ENCODE data around the gene GALNT17. TPM values are rescaled to one million over a fixed set of nuclear protein-coding genes. Genes with fewer than 3 reads are reported as not detected.

The GALNT17 gene
- total RNA-seq, 1 donor = 0.36 TPM

- DNase-seq (ENCODE audit: insufficient read length, low spot score, missing footprints) = no peak
- TF ChIP-seq, protein P1, sequence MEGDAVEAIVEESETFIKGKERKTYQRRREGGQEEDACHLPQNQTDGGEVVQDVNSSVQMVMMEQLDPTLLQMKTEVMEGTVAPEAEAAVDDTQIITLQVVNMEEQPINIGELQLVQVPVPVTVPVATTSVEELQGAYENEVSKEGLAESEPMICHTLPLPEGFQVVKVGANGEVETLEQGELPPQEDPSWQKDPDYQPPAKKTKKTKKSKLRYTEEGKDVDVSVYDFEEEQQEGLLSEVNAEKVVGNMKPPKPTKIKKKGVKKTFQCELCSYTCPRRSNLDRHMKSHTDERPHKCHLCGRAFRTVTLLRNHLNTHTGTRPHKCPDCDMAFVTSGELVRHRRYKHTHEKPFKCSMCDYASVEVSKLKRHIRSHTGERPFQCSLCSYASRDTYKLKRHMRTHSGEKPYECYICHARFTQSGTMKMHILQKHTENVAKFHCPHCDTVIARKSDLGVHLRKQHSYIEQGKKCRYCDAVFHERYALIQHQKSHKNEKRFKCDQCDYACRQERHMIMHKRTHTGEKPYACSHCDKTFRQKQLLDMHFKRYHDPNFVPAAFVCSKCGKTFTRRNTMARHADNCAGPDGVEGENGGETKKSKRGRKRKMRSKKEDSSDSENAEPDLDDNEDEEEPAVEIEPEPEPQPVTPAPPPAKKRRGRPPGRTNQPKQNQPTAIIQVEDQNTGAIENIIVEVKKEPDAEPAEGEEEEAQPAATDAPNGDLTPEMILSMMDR (IDR thresholded peaks at IDR 0.05; ENCODE audit: extremely low read depth, low read depth, low read length) = no peak
- H3K4me1 ChIP-seq (ENCODE audit: insufficient read depth, low read length) = no peaks in the 10 kb centered on the region
Observed at GRCh38 chr7:71611986-71612385, 480.0 kb downstream of the GALNT17 start.

DNA sequence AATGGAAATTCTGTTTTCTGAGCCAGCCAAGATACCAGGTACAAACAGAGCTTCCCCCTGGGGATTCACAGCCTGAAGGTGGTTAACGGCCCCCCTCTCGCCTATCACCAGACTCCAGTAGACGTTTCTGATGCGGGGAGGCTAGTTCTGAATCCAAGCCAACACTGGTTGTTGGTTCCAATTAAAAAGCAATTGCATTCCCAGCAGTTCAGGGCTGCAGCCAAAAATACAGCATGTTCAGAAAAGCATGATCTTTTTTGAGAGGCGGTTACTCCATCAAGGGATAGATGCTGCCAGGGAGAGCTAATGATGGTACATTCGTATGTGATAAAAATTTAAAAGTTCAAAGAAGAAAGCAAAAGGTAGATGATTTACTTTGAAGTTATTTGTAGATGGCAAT, 481.0 kb downstream of the GALNT17 start:
- TF ChIP-seq, protein P1 (IDR thresholded peaks at IDR 0.05; ENCODE audit: extremely low read depth, low read depth, low read length) = no peak
- Histone ChIP-seq H3K4me3 (ENCODE audit: insufficient read depth, low read length) (no peak overlapping the region), H3K4me1 (ENCODE audit: insufficient read depth, low read length) (no peaks in the 10 kb centered on the region), H3K9me3 (ENCODE audit: low read depth, low read length) (no peaks in the 10 kb centered on the region), H3K27ac (ENCODE audit: low read depth, low read length) (no peak overlapping the region), H3K36me3 (ENCODE audit: insufficient read depth, low read length) (no peaks in the 10 kb centered on the region), H3K79me2 (ENCODE audit: insufficient read depth, low read length) (no peaks in the 10 kb centered on the region), H2AFZ (ENCODE audit: low read length) (no peak overlapping the region), H4K20me1 (ENCODE audit: insufficient read depth, low read length) (no peaks in the 10 kb centered on the region), H3K27me3 (ENCODE audit: insufficient read depth, low read length) (no peaks in the 10 kb centered on the region), H3K4me2 (ENCODE audit: insufficient read depth, low read length) (no peak overlapping the region)
- DNase-seq (ENCODE audit: insufficient read length, low spot score, missing footprints) = no peak

More at GRCh38 chr7:71611986-71612385, 480.0 kb downstream of the GALNT17 start:
- H3K36me3 ChIP-seq (ENCODE audit: insufficient read depth, low read length) = no peaks in the 10 kb centered on the region
- H4K20me1 ChIP-seq (ENCODE audit: insufficient read depth, low read length) = no peaks in the 10 kb centered on the region
- no peak overlapping the region for H3K4me2 ChIP-seq (ENCODE audit: insufficient read depth, low read length)
- H3K4me3 ChIP-seq (ENCODE audit: insufficient read depth, low read length) = no peak overlapping the region
- H2AFZ ChIP-seq (ENCODE audit: low read length) = no peak overlapping the region
- H3K27me3 ChIP-seq (ENCODE audit: insufficient read depth, low read length) = no peaks in the 10 kb centered on the region
- H3K9me3 ChIP-seq (ENCODE audit: low read depth, low read length) = no peaks in the 10 kb centered on the region
- H3K27ac ChIP-seq (ENCODE audit: low read depth, low read length) = no peak overlapping the region
- no peaks in the 10 kb centered on the region for H3K79me2 ChIP-seq (ENCODE audit: insufficient read depth, low read length)

- TF ChIP-seq, protein P1 (IDR thresholded peaks at IDR 0.05; ENCODE audit: extremely low read depth, low read depth, low read length) = no peak
- Histone ChIP-seq H3K36me3 (ENCODE audit: insufficient read depth, low read length) (no peaks in the 10 kb centered on the region), H3K4me2 (ENCODE audit: insufficient read depth, low read length) (no peak overlapping the region), H3K9me3 (ENCODE audit: low read depth, low read length) (no peaks in the 10 kb centered on the region), H3K4me1 (ENCODE audit: insufficient read depth, low read length) (no peaks in the 10 kb centered on the region), H3K79me2 (ENCODE audit: insufficient read depth, low read length) (no peaks in the 10 kb centered on the region), H3K4me3 (ENCODE audit: insufficient read depth, low read length) (no peak overlapping the region), H2AFZ (ENCODE audit: low read length) (no peak overlapping the region), H3K27ac (ENCODE audit: low read depth, low read length) (no peak overlapping the region), H4K20me1 (ENCODE audit: insufficient read depth, low read length) (no peaks in the 10 kb centered on the region), H3K27me3 (ENCODE audit: insufficient read depth, low read length) (no peaks in the 10 kb centered on the region)
- no peak for DNase-seq (ENCODE audit: insufficient read length, low spot score, missing footprints)
Observed at GRCh38 chr7:71613313-71613712, 481.4 kb downstream of the GALNT17 start.

- H4K20me1 ChIP-seq (ENCODE audit: insufficient read depth, low read length) = no peaks in the 10 kb centered on the region
- no peaks in the 10 kb centered on the region for H3K27me3 ChIP-seq (ENCODE audit: insufficient read depth, low read length)
- H3K4me2 ChIP-seq (ENCODE audit: insufficient read depth, low read length) = no peak overlapping the region
- no peak overlapping the region for H3K4me3 ChIP-seq (ENCODE audit: insufficient read depth, low read length)
- no peaks in the 10 kb centered on the region for H3K9me3 ChIP-seq (ENCODE audit: low read depth, low read length)
- TF ChIP-seq, protein P1 (IDR thresholded peaks at IDR 0.05; ENCODE audit: extremely low read depth, low read depth, low read length) = no peak
- DNase-seq (ENCODE audit: insufficient read length, low spot score, missing footprints) = no peak
- no peaks in the 10 kb centered on the region for H3K36me3 ChIP-seq (ENCODE audit: insufficient read depth, low read length)
- no peak overlapping the region for H3K27ac ChIP-seq (ENCODE audit: low read depth, low read length)
- H2AFZ ChIP-seq (ENCODE audit: low read length) = no peak overlapping the region
- no peaks in the 10 kb centered on the region for H3K4me1 ChIP-seq (ENCODE audit: insufficient read depth, low read length)
- H3K79me2 ChIP-seq (ENCODE audit: insufficient read depth, low read length) = no peaks in the 10 kb centered on the region
Observed at GRCh38 chr7:71615017-71615416, 483.1 kb downstream of the GALNT17 start.
